Smooth muscle cell (in vitro differentiated cells): ENCODE data around the gene CYP3A4. TPM values are rescaled to one million over a fixed set of nuclear protein-coding genes. Genes with fewer than 3 reads are reported as not detected.

Experiments
- DNase-seq: peaks from one replicate; lab custom pipeline; 2025; ENCODE audit not compliant: unreplicated experiment; lab: John Stamatoyannopoulos, UW
- H2AFZ ChIP-seq: fragments of 200-600 bp; sonication (generic); 2 replicates; pipeline ENCODE4 v1.6.0; 2016; ENCODE audit warnings: antibody characterized with exemption, low read depth, mild to moderate bottlenecking
- H3F3A ChIP-seq: fragments of 200-600 bp; sonication (generic); 2 replicates; pipeline ENCODE4 v1.6.0; 2017; ENCODE audit warnings: antibody characterized with exemption, low read depth
- H3K27ac ChIP-seq: fragments of 200-600 bp; sonication (generic); 2 replicates; pipeline ENCODE4 v1.5.1; 2016; ENCODE audit warnings: low read depth, mild to moderate bottlenecking
- H3K27me3 ChIP-seq: fragments of 200-600 bp; sonication (generic); 2 replicates; pipeline ENCODE4 v1.6.1; 2016; ENCODE audit warnings: low read depth, mild to moderate bottlenecking
- H3K36me3 ChIP-seq: fragments of 200-600 bp; sonication (generic); 2 replicates; pipeline ENCODE4 v1.5.1; 2016; ENCODE audit warnings: low read depth
- H3K4me1 ChIP-seq: fragments of 200-600 bp; sonication (generic); 2 replicates; pipeline ENCODE4 v1.5.1; 2016; ENCODE audit warnings: low read depth
- H3K4me2 ChIP-seq: fragments of 200-600 bp; sonication (generic); 2 replicates; pipeline ENCODE4 v1.6.0; 2016; ENCODE audit warnings: mild to moderate bottlenecking
- H3K4me3 ChIP-seq: fragments of 200-600 bp; sonication (generic); 2 replicates; pipeline ENCODE4 v1.5.1; 2016; ENCODE audit warnings: mild to moderate bottlenecking
- H3K79me2 ChIP-seq: fragments of 200-600 bp; sonication (generic); 2 replicates; pipeline ENCODE4 v1.6.0; 2016; ENCODE audit warnings: low read depth, mild to moderate bottlenecking
- H3K9ac ChIP-seq: fragments of 200-600 bp; sonication (generic); 2 replicates; pipeline ENCODE4 v1.6.0; 2016; ENCODE audit warnings: low read depth
- H3K9me3 ChIP-seq: fragments of 200-600 bp; sonication (generic); replicated peaks from 2 replicates; pipeline ENCODE4 v1.5.1; 2016; ENCODE audit warnings: low read depth
- H4K20me1 ChIP-seq: fragments of 200-600 bp; sonication (generic); 2 replicates; pipeline ENCODE4 v1.6.0; 2016; ENCODE audit warnings: low read depth
- WGBS: methylation state at CpG from one replicate; pipeline ENCODE4 v1.1.7; 2016; ENCODE audit warnings: low lambda C conversion rate; 5-methylcytosine and 5-hydroxymethylcytosine counted together
- polyA plus RNA-seq: library from polyadenylated mRNA; unstranded; fragments of >200 nt; fragmentation: Nextera tagmentation; extraction: Ambion mirVana; gene quantifications from 2 replicates; pipeline ENCODE4 v1.2.1, GENCODE V29; 2016
- total RNA-seq: library from RNA; depleted of rRNA; stranded (reverse); fragments of >200 nt; gene quantifications from 2 replicates; pipeline ENCODE4 v1.2.3, GENCODE V29; 2014
- TF ChIP-seq, protein P1 (sequence below): fragments of 200-600 bp; sonication (generic); IDR thresholded peaks from 2 replicates; pipeline ENCODE4 v1.5.1; 2017; ENCODE audit warnings: borderline replicate concordance, mild to moderate bottlenecking, antibody characterized with exemption; ENCODE audit not compliant: insufficient read depth, poor library complexity, severe bottlenecking

CYP3A4 gene
- total and polyA plus RNA-seq, 2 experiments from 2014 or later = not detected

DNA sequence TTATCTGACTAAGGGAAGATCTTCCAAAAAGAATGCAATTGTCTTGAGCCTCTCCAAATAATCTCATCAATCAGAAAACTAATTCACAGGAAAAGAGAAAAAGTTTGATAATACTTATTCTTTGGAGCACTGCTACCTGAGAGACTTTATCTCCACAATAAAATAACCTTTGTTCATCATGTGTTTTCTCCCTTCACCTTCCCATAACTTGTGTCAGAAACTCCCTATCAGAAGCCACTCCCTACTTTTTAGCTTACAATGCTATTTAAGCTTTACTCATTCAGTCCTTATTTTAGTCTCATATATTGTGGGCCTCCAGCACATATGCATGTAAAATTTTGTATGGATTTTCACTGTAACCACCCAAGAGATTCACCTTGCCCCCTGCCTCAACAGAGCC, 44.8 kb upstream of the CYP3A4 start:
- H3K4me3 ChIP-seq = no peak overlapping the region
- H3F3A ChIP-seq = no peaks in the 10 kb centered on the region
- H3K27me3 ChIP-seq = no peaks in the 10 kb centered on the region
- H4K20me1 ChIP-seq = no peaks in the 10 kb centered on the region
- no peak for DNase-seq
- H3K27ac ChIP-seq = no peak overlapping the region
- H3K9me3 ChIP-seq = no peaks in the 10 kb centered on the region
- no peaks in the 10 kb centered on the region for H3K4me1 ChIP-seq
- TF ChIP-seq, protein P1, sequence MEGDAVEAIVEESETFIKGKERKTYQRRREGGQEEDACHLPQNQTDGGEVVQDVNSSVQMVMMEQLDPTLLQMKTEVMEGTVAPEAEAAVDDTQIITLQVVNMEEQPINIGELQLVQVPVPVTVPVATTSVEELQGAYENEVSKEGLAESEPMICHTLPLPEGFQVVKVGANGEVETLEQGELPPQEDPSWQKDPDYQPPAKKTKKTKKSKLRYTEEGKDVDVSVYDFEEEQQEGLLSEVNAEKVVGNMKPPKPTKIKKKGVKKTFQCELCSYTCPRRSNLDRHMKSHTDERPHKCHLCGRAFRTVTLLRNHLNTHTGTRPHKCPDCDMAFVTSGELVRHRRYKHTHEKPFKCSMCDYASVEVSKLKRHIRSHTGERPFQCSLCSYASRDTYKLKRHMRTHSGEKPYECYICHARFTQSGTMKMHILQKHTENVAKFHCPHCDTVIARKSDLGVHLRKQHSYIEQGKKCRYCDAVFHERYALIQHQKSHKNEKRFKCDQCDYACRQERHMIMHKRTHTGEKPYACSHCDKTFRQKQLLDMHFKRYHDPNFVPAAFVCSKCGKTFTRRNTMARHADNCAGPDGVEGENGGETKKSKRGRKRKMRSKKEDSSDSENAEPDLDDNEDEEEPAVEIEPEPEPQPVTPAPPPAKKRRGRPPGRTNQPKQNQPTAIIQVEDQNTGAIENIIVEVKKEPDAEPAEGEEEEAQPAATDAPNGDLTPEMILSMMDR = no peak
- H3K36me3 ChIP-seq = no peaks in the 10 kb centered on the region
- no peaks in the 10 kb centered on the region for H3K79me2 ChIP-seq
- no peak overlapping the region for H2AFZ ChIP-seq
- no peak overlapping the region for H3K9ac ChIP-seq
- H3K4me2 ChIP-seq = no peak overlapping the region

DNA sequence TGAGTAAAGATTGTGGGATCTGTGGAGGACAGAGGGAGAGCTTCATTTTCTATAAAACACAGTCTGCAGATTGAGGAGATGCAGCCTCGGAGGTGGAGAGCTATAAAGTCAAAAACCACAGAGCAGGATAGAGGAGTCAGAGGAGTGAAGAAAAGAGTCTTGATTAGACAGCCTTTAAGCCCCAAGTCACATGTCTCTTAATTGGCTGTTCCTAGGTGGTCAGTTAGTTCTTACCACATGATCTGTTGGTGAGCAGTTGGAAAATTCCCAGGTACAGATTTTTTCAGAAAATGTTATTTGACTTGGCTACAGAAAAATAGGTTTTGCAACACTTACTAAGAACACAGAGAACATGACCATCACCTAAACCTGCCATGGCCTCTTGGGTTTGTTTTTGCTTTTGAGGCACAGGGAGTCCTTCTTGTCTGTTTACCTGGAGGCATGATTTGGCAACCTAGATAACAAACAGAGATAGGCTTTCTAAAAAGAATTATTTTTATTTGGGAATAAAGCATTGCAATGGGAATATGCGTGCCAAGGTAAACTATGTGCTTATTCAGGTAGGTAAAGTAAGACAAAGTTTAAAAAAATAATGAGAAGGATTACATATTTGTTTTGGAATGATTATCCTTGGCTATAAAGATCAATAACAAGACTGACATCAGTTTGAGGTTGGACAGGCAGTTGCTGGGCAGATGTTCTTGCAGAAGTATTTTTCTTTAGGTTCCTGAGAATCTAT, 43.2 kb upstream of the CYP3A4 start:
- Histone ChIP-seq H3K9me3 (no peaks in the 10 kb centered on the region), H3K79me2 (no peaks in the 10 kb centered on the region), H3K27me3 (no peaks in the 10 kb centered on the region), H2AFZ (no peak overlapping the region), H3K4me2 (no peak overlapping the region), H3K36me3 (no peaks in the 10 kb centered on the region), H3K4me3 (no peak overlapping the region), H3F3A (no peaks in the 10 kb centered on the region), H4K20me1 (no peaks in the 10 kb centered on the region), H3K27ac (no peak overlapping the region), H3K4me1 (no peaks in the 10 kb centered on the region), H3K9ac (no peak overlapping the region)
- TF ChIP-seq, protein P1 = no peak
- 63% methylated on average over 2 of the region's 2 CpGs for WGBS
- no peak for DNase-seq

DNA sequence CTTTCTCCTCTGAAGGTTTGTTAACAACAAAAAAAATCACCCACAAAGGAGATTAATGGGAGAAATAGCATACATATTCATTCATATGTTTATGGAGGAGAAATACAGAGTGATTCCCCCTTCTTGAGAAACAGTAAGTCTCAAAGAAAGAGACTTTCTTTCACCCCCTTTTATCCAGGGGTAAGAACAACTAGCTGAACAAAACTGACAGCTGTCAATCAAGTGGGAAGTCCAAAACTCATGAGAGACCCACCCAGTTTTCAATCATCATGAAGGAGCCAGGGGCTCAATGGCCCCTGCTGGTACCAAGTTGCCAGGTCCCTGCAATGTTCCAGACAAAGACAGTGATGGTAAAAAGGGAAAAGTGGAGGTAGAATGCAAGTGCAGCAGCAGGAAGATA, 41.9 kb upstream of the CYP3A4 start:
- TF ChIP-seq, protein P1 = no peak
- Histone ChIP-seq H3K27ac (no peak overlapping the region), H3K4me1 (no peaks in the 10 kb centered on the region), H3K9ac (no peak overlapping the region), H4K20me1 (no peaks in the 10 kb centered on the region), H3K9me3 (no peaks in the 10 kb centered on the region), H3K36me3 (no peaks in the 10 kb centered on the region), H3K4me2 (peak overlapping the region; percentile 48), H3K79me2 (no peaks in the 10 kb centered on the region), H3F3A (no peaks in the 10 kb centered on the region), H2AFZ (peak overlapping the region; percentile 62), H3K27me3 (no peaks in the 10 kb centered on the region), H3K4me3 (no peak overlapping the region)
- DNase-seq = no peak

DNA sequence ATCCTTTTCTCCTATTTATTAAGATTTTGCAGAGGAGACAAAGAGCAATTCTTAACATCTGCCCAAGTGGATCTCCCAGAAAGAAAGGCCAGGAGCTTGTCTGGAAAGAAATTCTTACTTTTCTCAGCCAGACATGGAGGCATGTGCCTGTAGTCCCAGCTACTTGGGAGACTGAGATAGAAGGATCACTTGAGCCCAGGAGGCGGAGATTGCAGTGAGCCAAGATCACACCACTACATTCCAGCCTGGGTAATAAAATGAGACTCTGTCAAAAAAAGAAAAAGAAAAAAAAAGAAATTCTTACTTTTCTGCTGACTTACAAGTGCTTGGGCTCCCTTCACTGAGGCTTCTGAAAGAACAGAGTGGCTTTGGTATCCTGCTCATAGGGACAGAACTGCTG, 41.5 kb upstream of the CYP3A4 start:
- Histone ChIP-seq H3K79me2 (no peaks in the 10 kb centered on the region), H3F3A (no peaks in the 10 kb centered on the region), H4K20me1 (no peaks in the 10 kb centered on the region), H3K4me2 (peak overlapping the region; percentile 48), H3K27ac (no peak overlapping the region), H3K36me3 (no peaks in the 10 kb centered on the region), H3K9ac (no peak overlapping the region), H3K9me3 (no peaks in the 10 kb centered on the region), H3K4me3 (no peak overlapping the region), H2AFZ (peak overlapping the region; percentile 62), H3K4me1 (no peaks in the 10 kb centered on the region), H3K27me3 (no peaks in the 10 kb centered on the region)
- TF ChIP-seq, protein P1 = no peak
- DNase-seq = no peak
- WGBS = 40% methylated on average over 1 of the region's 1 CpG
